RKO (cell line): ENCODE results near the gene NDUFS2.
A peak's percentile ranks its signal among the peaks of the same experiment; 100 is the strongest.

Experiments
- DNase-seq: peaks from one replicate; pipeline ENCODE4 v3.0.0-alpha.2; 2016; ENCODE audit warnings: low spot score

Gene NDUFS2

GRCh38 chr1:161196111-161196510, 6.1 kb upstream of the NDUFS2 start:
- no peak for DNase-seq

GRCh38 chr1:161196521-161197451, 5.4 kb upstream of the NDUFS2 start:
- DNase-seq: no peak

GRCh38 chr1:161197560-161198193, 4.5 kb upstream of the NDUFS2 start:
- no peak for DNase-seq

GRCh38 chr1:161198194-161198896, 3.8 kb upstream of the NDUFS2 start:
- no peak for DNase-seq

- DNase-seq: no peak
Measured at GRCh38 chr1:161198897-161199431, 3.2 kb upstream of the NDUFS2 start, which contains the start of gene ADAMTS4. TSS of gene ADAMTS4 (minus strand) at chr1:161199054. CDS start at chr1:161198627, 427 bp downstream.

GRCh38 chr1:161199506-161200139, 2.5 kb upstream of the NDUFS2 start:
- no peak for DNase-seq

- no peak for DNase-seq
Measured at GRCh38 chr1:161200421-161200991, 1.7 kb upstream of the NDUFS2 start.

GRCh38 chr1:161200992-161201835, 953 bp upstream of the NDUFS2 start:
- DNase-seq: no peak

- DNase-seq: no peak
Measured at GRCh38 chr1:161206411-161207140, 4.4 kb downstream of the NDUFS2 start.

- no peak for DNase-seq
Measured at GRCh38 chr1:161207173-161207572, 5.0 kb downstream of the NDUFS2 start.

GRCh38 chr1:161209790-161210409, 7.7 kb downstream of the NDUFS2 start:
- DNase-seq: peak; percentile 69

- no peak for DNase-seq
Measured at GRCh38 chr1:161214369-161214768, 12.2 kb downstream of the NDUFS2 start.

GRCh38 chr1:161215076-161215475, 12.9 kb downstream of the NDUFS2 start, which contains the start of gene FCER1G:
TSS of gene FCER1G (plus strand) at chr1:161215295. CDS start at chr1:161215322, 27 bp downstream.
- no peak for DNase-seq

- DNase-seq: no peak
Measured at GRCh38 chr1:161216945-161217712, 15.0 kb downstream of the NDUFS2 start.

- no peak for DNase-seq
Measured at GRCh38 chr1:161217831-161218230, 15.7 kb downstream of the NDUFS2 start.

- no peak for DNase-seq
Measured at GRCh38 chr1:161218301-161219077, 16.3 kb downstream of the NDUFS2 start.

- no peak for DNase-seq
Measured at GRCh38 chr1:161219078-161219892, 17.1 kb downstream of the NDUFS2 start.
